Lung microvascular endothelial cell (primary cell): Measurements from ENCODE around the gene PRRC2B. TPM values are rescaled to one million over a fixed set of nuclear protein-coding genes. Genes with fewer than 3 reads are reported as not detected.
"Not testable (repeated sequence)": the region's sequence is repeated elsewhere in the genome, so short reads cannot be mapped to it uniquely, and the experiment has no call there.

Experiments used
- DNase-seq, 2 donors: peaks; one replicate each; pipeline versions ENCODE4 v3.0.0 to v3.0.0-alpha.2; 2010; ENCODE audit warnings: low read depth in 2 of 2
- total RNA-seq: library from RNA; depleted of rRNA; stranded (reverse); fragments of >200 nt; gene quantifications from 2 replicates; pipeline ENCODE4 v1.2.1, GENCODE V29; 2014

PRRC2B gene
- total RNA-seq, 1 donor from 2014 or later: 46.0 TPM

- no peak for DNase-seq
Measured at GRCh38 chr9:131433302-131433854, 39.5 kb downstream of the PRRC2B start.

- DNase-seq: no peak
Measured at GRCh38 chr9:131434673-131435072, 40.8 kb downstream of the PRRC2B start.

- DNase-seq: peak in 1 of 2 donors; percentile 76
Measured at GRCh38 chr9:131436376-131436775, 42.5 kb downstream of the PRRC2B start.

- no peak for DNase-seq
Measured at GRCh38 chr9:131436865-131437271, 43.0 kb downstream of the PRRC2B start.

- no peak for DNase-seq
Measured at GRCh38 chr9:131438190-131438589, 44.3 kb downstream of the PRRC2B start.

GRCh38 chr9:131439224-131439623 lies 45.3 kb downstream of the PRRC2B start:
- no peak for DNase-seq

GRCh38 chr9:131441441-131441840 lies 47.6 kb downstream of the PRRC2B start:
- no peak for DNase-seq

GRCh38 chr9:131442351-131442750 lies 48.5 kb downstream of the PRRC2B start:
- no peak for DNase-seq

- DNase-seq: no peak
Measured at GRCh38 chr9:131443648-131444047, 49.8 kb downstream of the PRRC2B start.

GRCh38 chr9:131446276-131446675 lies 52.4 kb downstream of the PRRC2B start:
- no peak for DNase-seq

- DNase-seq: no peak
Measured at GRCh38 chr9:131447148-131447547, 53.3 kb downstream of the PRRC2B start.

GRCh38 chr9:131447600-131447999 lies 53.7 kb downstream of the PRRC2B start:
- DNase-seq: no peak

- no peak for DNase-seq
Measured at GRCh38 chr9:131448818-131449217, 54.9 kb downstream of the PRRC2B start.

GRCh38 chr9:131449276-131449675 lies 55.4 kb downstream of the PRRC2B start:
- no peak for DNase-seq

GRCh38 chr9:131454028-131454427 lies 60.1 kb downstream of the PRRC2B start:
- DNase-seq: no peak

GRCh38 chr9:131455655-131456054 lies 61.8 kb downstream of the PRRC2B start:
- not testable (repeated sequence) for DNase-seq

GRCh38 chr9:131457746-131458145 lies 63.9 kb downstream of the PRRC2B start:
- no peak for DNase-seq

- no peak for DNase-seq
Measured at GRCh38 chr9:131459056-131459455, 65.2 kb downstream of the PRRC2B start.

GRCh38 chr9:131461166-131461565 lies 67.3 kb downstream of the PRRC2B start:
- DNase-seq: no peak

- peak; percentile 45 to 54 for DNase-seq
Measured at GRCh38 chr9:131464354-131465000, 70.6 kb downstream of the PRRC2B start.

GRCh38 chr9:131465401-131465800 lies 71.5 kb downstream of the PRRC2B start:
- no peak for DNase-seq

- peak; percentile 29 to 53 for DNase-seq
Measured at GRCh38 chr9:131467214-131467935, 73.5 kb downstream of the PRRC2B start.

GRCh38 chr9:131468031-131468430 lies 74.1 kb downstream of the PRRC2B start:
- DNase-seq: no peak
